H1 (cell line): ENCODE measurements around the gene TBX5. TPM values are rescaled to one million over a fixed set of nuclear protein-coding genes. Genes with fewer than 3 reads are reported as not detected.

Source experiments
- CTCF ChIA-PET: fragments of 300-600 bp; sonication (Branson Sonifier 250); formaldehyde crosslinking; loops from one replicate; lab custom pipeline; 2021; ENCODE audit not compliant: partially characterized antibody; lab: Charles Lee
- POLR2A ChIA-PET: fragments of 300-600 bp; sonication (Branson Sonifier 250); formaldehyde crosslinking; loops from one replicate; lab custom pipeline; 2021; ENCODE audit warnings: inconsistent platforms; ENCODE audit not compliant: partially characterized antibody; lab: Charles Lee
- DNase-seq, 2 experiments: peaks; one replicate each; pipeline versions ENCODE4 v3.0.0 to v3.0.0-alpha.2; 2010 to 2022; ENCODE audit warnings: low spot score in 2 of 2, low read depth in 1 of 2, mixed read lengths in 1 of 2
- FAIRE-seq: peaks from 2 replicates; lab custom pipeline; 2011; peaks lifted over from hg19 to GRCh38; lab: Jason Lieb, UNC
- H2AFZ ChIP-seq: 2 replicates; pipeline ENCODE4 v1.8.1; 2012; ENCODE audit warnings: low read length, inconsistent platforms
- H2AK5ac ChIP-seq: 2 replicates; pipeline ENCODE4 v1.6.1; 2013; ENCODE audit warnings: low read depth, low read length
- H2BK120ac ChIP-seq: replicated peaks from 2 replicates; pipeline ENCODE3; 2013; ENCODE audit warnings: low read depth, low read length, inconsistent platforms
- H2BK12ac ChIP-seq: 2 replicates; pipeline ENCODE4 v1.6.1; 2013; ENCODE audit warnings: low read depth, low read length
- H2BK15ac ChIP-seq: 2 replicates; pipeline ENCODE4 v1.6.1; 2013; ENCODE audit warnings: low read length
- H2BK20ac ChIP-seq: 2 replicates; pipeline ENCODE4 v1.6.1; 2013; ENCODE audit warnings: low read length
- H2BK5ac ChIP-seq: 2 replicates; pipeline ENCODE4 v1.6.1; 2013; ENCODE audit warnings: low read depth, low read length
- H3K14ac ChIP-seq: 2 replicates; pipeline ENCODE4 v1.6.1; 2013; ENCODE audit warnings: inconsistent platforms; ENCODE audit not compliant: insufficient read length
- H3K18ac ChIP-seq: 2 replicates; pipeline ENCODE4 v1.6.1; 2013; ENCODE audit warnings: low read length; ENCODE audit errors: extremely low read depth
- H3K23ac ChIP-seq: 2 replicates; pipeline ENCODE4 v1.6.1; 2013; ENCODE audit warnings: inconsistent platforms; ENCODE audit not compliant: insufficient read length
- H3K23me2 ChIP-seq: 2 replicates; pipeline ENCODE4 v1.6.1; 2013; ENCODE audit warnings: low read depth, low read length
- H3K27ac ChIP-seq: 2 replicates; pipeline ENCODE4 v1.6.1; 2011; ENCODE audit warnings: low read depth, low read length, inconsistent platforms
- H3K27me3 ChIP-seq, 4 experiments: replicated peaks in 1 of 4; 1 replicate in 1 of 4; 2 replicates in 3 of 4; pipeline versions ENCODE4 v1.6.1 to v1.8.1; 2011 to 2013; ENCODE audit warnings: low read length in 3 of 4, mild to moderate bottlenecking in 3 of 4, inconsistent platforms in 2 of 4, mixed read lengths in 2 of 4, moderate library complexity in 1 of 4; ENCODE audit not compliant: control insufficient read depth in 3 of 4, insufficient read depth in 3 of 4; ENCODE audit errors: extremely low read depth in 1 of 4
- H3K36me3 ChIP-seq, 4 experiments: 2 replicates each; pipeline versions ENCODE4 v1.6.1 to v1.8.1; 2011 to 2013; ENCODE audit warnings: mild to moderate bottlenecking in 4 of 4, low read length in 3 of 4, moderate library complexity in 2 of 4, control low read depth in 1 of 4, inconsistent platforms in 1 of 4; ENCODE audit not compliant: insufficient read depth in 4 of 4, control insufficient read depth in 2 of 4
- H3K4ac ChIP-seq: replicated peaks from 2 replicates; pipeline ENCODE3; 2013; ENCODE audit warnings: low read length, low read depth, mixed read lengths, inconsistent platforms; ENCODE audit not compliant: insufficient read length
- H3K4me1 ChIP-seq, 4 experiments: replicated peaks in 1 of 4; 1 replicate in 1 of 4; 2 replicates in 3 of 4; pipeline versions ENCODE4 v1.6.1 to v1.8.1; 2011 to 2013; ENCODE audit warnings: low read length in 3 of 4, inconsistent platforms in 2 of 4, mixed read lengths in 1 of 4; ENCODE audit not compliant: insufficient read depth in 4 of 4, control insufficient read depth in 3 of 4
- H3K4me2 ChIP-seq, 2 experiments: 2 replicates each; pipeline versions ENCODE4 v1.6.1 to v1.8.1; 2011 to 2013; ENCODE audit warnings: low read depth in 2 of 2, low read length in 2 of 2, control low read depth in 1 of 2, inconsistent platforms in 1 of 2, mild to moderate bottlenecking in 1 of 2; ENCODE audit not compliant: insufficient read depth in 1 of 2
- H3K4me3 ChIP-seq, 4 experiments: fragments of 200-600, 300-600 bp in 1 of 4; sonication (generic), shearing (Covaris generic), sonication (Bioruptor Twin) in 1 of 4; 2 replicates each; pipeline versions ENCODE4 v1.5.1 to v1.8.1; 2011 to 2016; ENCODE audit warnings: low read length in 4 of 4, low read depth in 3 of 4, control low read depth in 2 of 4, inconsistent platforms in 2 of 4, mild to moderate bottlenecking in 2 of 4, mixed read lengths in 1 of 4, moderate library complexity in 1 of 4; ENCODE audit not compliant: insufficient read depth in 2 of 4; ENCODE audit errors: extremely low read depth in 1 of 4
- H3K56ac ChIP-seq: replicated peaks from 2 replicates; pipeline ENCODE3; 2013; ENCODE audit warnings: low read depth, mild to moderate bottlenecking, mixed read lengths, low read length, inconsistent platforms; ENCODE audit not compliant: insufficient read length
- H3K79me1 ChIP-seq: 2 replicates; pipeline ENCODE4 v1.6.1; 2013; ENCODE audit warnings: low read depth, low read length, control low read depth
- H3K79me2 ChIP-seq, 2 experiments: 2 replicates each; pipeline versions ENCODE4 v1.6.1 to v1.8.1; 2012 to 2013; ENCODE audit warnings: low read length in 2 of 2, mild to moderate bottlenecking in 2 of 2, inconsistent platforms in 1 of 2; ENCODE audit not compliant: insufficient read depth in 2 of 2, control insufficient read depth in 1 of 2
- H3K9ac ChIP-seq, 4 experiments: replicated peaks in 1 of 4; 1 replicate in 1 of 4; 2 replicates in 3 of 4; pipeline versions ENCODE4 v1.6.1 to v1.8.1; 2011 to 2013; ENCODE audit warnings: low read depth in 3 of 4, low read length in 3 of 4, control low read depth in 2 of 4, mild to moderate bottlenecking in 2 of 4, moderate library complexity in 2 of 4, inconsistent platforms in 1 of 4; ENCODE audit errors: extremely low read depth in 1 of 4
- H3K9me3 ChIP-seq, 2 experiments: 2 replicates each; pipeline versions ENCODE4 v1.6.1 to v1.8.1; 2012 to 2013; ENCODE audit warnings: mild to moderate bottlenecking in 2 of 2, moderate library complexity in 2 of 2, control low read depth in 1 of 2, inconsistent platforms in 1 of 2, low read depth in 1 of 2, low read length in 1 of 2, mixed read lengths in 1 of 2; ENCODE audit not compliant: insufficient read depth in 2 of 2
- H4K20me1 ChIP-seq, 2 experiments: replicated peaks in 1 of 2; 2 replicates each; pipeline versions ENCODE3 to v1.8.1; 2011 to 2013; ENCODE audit warnings: inconsistent platforms in 2 of 2, low read length in 2 of 2, mild to moderate bottlenecking in 1 of 2; ENCODE audit not compliant: insufficient read depth in 2 of 2, control insufficient read depth in 1 of 2
- H4K5ac ChIP-seq: 2 replicates; pipeline ENCODE4 v1.6.1; 2013; ENCODE audit warnings: low read length, low read depth, mixed read lengths, inconsistent platforms; ENCODE audit not compliant: insufficient read length
- H4K8ac ChIP-seq: 2 replicates; pipeline ENCODE4 v1.8.0; 2013; ENCODE audit warnings: mild to moderate bottlenecking, moderate library complexity, low read length, inconsistent platforms; ENCODE audit not compliant: insufficient read depth; ENCODE audit errors: extremely low read depth
- H4K91ac ChIP-seq: replicated peaks from 2 replicates; pipeline ENCODE3; 2013; ENCODE audit warnings: low read length, mixed read lengths, inconsistent platforms; ENCODE audit not compliant: insufficient read length
- CBX5 ChIP-seq: fragments of 300-800, 300-1000 bp; sonication (generic); IDR thresholded peaks from 2 replicates; pipeline ENCODE4 v1.7.1; 2016; ENCODE audit warnings: antibody characterized with exemption, low read length, low read depth
- CHD2 ChIP-seq: IDR thresholded peaks from 2 replicates; pipeline ENCODE4 v1.6.1; 2012; ENCODE audit warnings: low read length, improper control_type of control experiment
- CREB1 ChIP-seq: IDR thresholded peaks from 2 replicates; pipeline ENCODE4 v1.6.1; 2012; ENCODE audit warnings: inconsistent platforms
- EZH2 ChIP-seq: fragments of 200-600 bp; sonication (generic); IDR thresholded peaks from 2 replicates; pipeline ENCODE4 v1.7.1; 2012; ENCODE audit warnings: low read depth, mild to moderate bottlenecking, moderate library complexity, low read length, inconsistent platforms; ENCODE audit not compliant: severe bottlenecking
- FOSL1 ChIP-seq: IDR thresholded peaks from 2 replicates; pipeline ENCODE4 v1.6.1; 2011; ENCODE audit warnings: mild to moderate bottlenecking, low read depth, low read length, moderate library complexity; ENCODE audit not compliant: insufficient read depth
- RXRA ChIP-seq: IDR thresholded peaks from 2 replicates; pipeline ENCODE4 v1.6.1; 2011; ENCODE audit warnings: low read depth, mild to moderate bottlenecking, low read length, moderate library complexity; ENCODE audit not compliant: insufficient read depth
- SAP30 ChIP-seq: fragments of 300-600 bp; sonication (generic); IDR thresholded peaks from 2 replicates; pipeline ENCODE4 v1.7.1; 2012; ENCODE audit warnings: low read length, moderate library complexity, mild to moderate bottlenecking, inconsistent platforms; ENCODE audit not compliant: insufficient read depth, insufficient replicate concordance
- SUZ12 ChIP-seq: fragments of 200-600 bp; sonication (generic); IDR thresholded peaks from 2 replicates; pipeline ENCODE4 v1.6.1; 2012; ENCODE audit warnings: mild to moderate bottlenecking, inconsistent platforms, low read length, moderate library complexity, mixed read lengths
- TAF7 ChIP-seq: optimal IDR thresholded peaks from 2 replicates; pipeline ENCODE3; 2011; ENCODE audit warnings: low read depth, mild to moderate bottlenecking, inconsistent platforms, low read length, moderate library complexity, borderline replicate concordance
- TEAD4 ChIP-seq: IDR thresholded peaks from 2 replicates; pipeline ENCODE4 v1.6.1; 2012; ENCODE audit warnings: low read depth, low read length, inconsistent platforms, mixed read lengths
- WGBS, 2 experiments: shearing (Covaris generic) in 1 of 2; methylation state at CpG; one replicate each; pipeline versions ENCODE4 v1.1.6 to v1.1.7; 2013 to 2015; ENCODE audit warnings: low lambda C conversion rate in 2 of 2, mixed read lengths in 2 of 2, inconsistent platforms in 1 of 2, low coverage in 1 of 2, missing lambda C conversion rate in 1 of 2; ENCODE audit not compliant: insufficient replicate concordance in 2 of 2, insufficient coverage in 1 of 2, insufficient read length in 1 of 2; ENCODE audit errors: extremely low coverage in 1 of 2, missing lambda C conversion rate in 1 of 2; 5-methylcytosine and 5-hydroxymethylcytosine counted together
- polyA plus RNA-seq, 7 experiments: library from polyadenylated mRNA; depleted of rRNA in 3 of 7; stranded (reverse) in 5 of 7; unstranded in 2 of 7; fragments of >200 nt in 5 of 7; fragments of 200-250 nt in 2 of 7; gene quantifications; 1 replicate in 5 of 7; 2 replicates in 1 of 7; 4 replicates in 1 of 7; pipeline versions ENCODE4 v1.2.1 to v1.2.3, GENCODE V29; 2011 to 2013; ENCODE audit warnings: missing spikeins in 2 of 7, mixed read lengths in 2 of 7
- total RNA-seq: library from RNA; stranded (reverse); fragmentation: NEBNext Ultra II Directional; extraction: Animal tissue kit (Norgen Biotek cat#: 25700); gene quantifications from 2 replicates; pipeline ENCODE4 v1.2.1, GENCODE V29; 2021
- TF ChIP-seq, protein P1 (sequence below): IDR thresholded peaks from 2 replicates; pipeline ENCODE4 v1.6.1; 2012; ENCODE audit warnings: inconsistent platforms

Gene TBX5
- total and polyA plus RNA-seq, 2 of the 8 experiments (the other 6 are each of a cell fraction or from before 2014, with no cell fraction given) = 0.05 TPM; not detected in 1

DNA sequence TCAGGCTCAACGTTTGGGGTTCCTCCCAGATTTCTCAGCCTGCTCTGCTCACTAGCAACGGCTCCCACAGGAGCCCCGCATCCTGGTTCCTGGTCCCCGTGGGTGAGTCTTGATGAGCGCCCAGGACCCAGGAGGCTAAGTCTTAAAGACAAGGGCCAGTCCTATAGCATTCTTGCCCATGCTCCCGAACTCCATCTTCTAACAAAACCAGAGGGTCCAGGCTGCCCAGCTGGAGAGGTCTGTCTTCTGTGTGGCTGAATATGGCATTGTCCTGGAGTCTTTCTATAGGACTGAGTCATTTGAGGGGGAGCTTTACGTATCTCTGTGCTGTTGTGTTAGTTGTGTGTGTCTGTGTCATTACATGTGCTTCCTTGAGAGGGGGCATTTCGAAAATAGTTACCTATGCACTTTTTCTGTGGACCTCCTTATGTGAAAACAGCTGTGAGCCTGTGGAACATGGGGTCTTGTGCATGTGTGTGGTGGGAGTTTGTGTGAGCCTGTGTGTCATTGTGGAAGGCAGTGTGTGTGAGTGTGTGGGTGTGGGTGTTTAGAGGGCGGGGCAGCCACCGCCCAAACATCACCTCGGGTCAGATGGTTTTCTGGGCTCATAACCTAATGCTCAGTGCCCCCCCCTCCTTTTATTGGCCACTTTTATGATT, 9.1 kb upstream of the TBX5 start:
- Histone ChIP-seq H3K18ac (no peak overlapping the region), H3K4ac (peak overlapping the region; percentile 5), H2AFZ (no peak overlapping the region), H3K27me3 (peaks cover 68 to 89% (median 84%) of the 10 kb centered on the region in 4 experiments), H4K8ac (no peak overlapping the region)
- DNase-seq = no peak
- TF ChIP-seq TEAD4 (no peak), TAF7 (no peak), FOSL1 (no peak), SAP30 (no peak), EZH2 (peak; percentile 14), CBX5 (no peak), CREB1 (no peak), CHD2 (no peak), SUZ12 (peak; percentile 62; the same call in 1 of the 2 replicates), RXRA (no peak)
- TF ChIP-seq, protein P1, sequence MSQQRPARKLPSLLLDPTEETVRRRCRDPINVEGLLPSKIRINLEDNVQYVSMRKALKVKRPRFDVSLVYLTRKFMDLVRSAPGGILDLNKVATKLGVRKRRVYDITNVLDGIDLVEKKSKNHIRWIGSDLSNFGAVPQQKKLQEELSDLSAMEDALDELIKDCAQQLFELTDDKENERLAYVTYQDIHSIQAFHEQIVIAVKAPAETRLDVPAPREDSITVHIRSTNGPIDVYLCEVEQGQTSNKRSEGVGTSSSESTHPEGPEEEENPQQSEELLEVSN = no peak
- TF ChIP-seq, all 59 proteins: peak for 2
- Histone ChIP-seq H2BK20ac (no peak overlapping the region), H3K79me1 (no peaks in the 10 kb centered on the region), H3K4me3 (peak overlapping the region in 2 of 4 experiments; percentile 20 to 51; a peak in 2 of 8 replicates), H4K91ac (no peak overlapping the region), H2BK15ac (0 out of 2 replicates have a peak overlapping the region, but pooled peaks have one; percentile 46), H4K5ac (no peak overlapping the region), H2BK5ac (no peak overlapping the region), H4K20me1 (peaks cover 13 to 21% of the 10 kb centered on the region in 2 experiments), H3K23ac (no peak overlapping the region), H3K36me3 (no peaks in the 10 kb centered on the region; a peak in 1 of 8 replicates), H2BK120ac (no peak overlapping the region), H2BK12ac (no peak overlapping the region), H3K4me1 (peaks cover 2 to 17% (median 7%) of the 10 kb centered on the region in 4 experiments; a peak in 6 of 7 replicates), H3K9ac (no peak overlapping the region), H3K14ac (no peak overlapping the region), H3K27ac (no peak overlapping the region), H3K79me2 (no peaks in the 10 kb centered on the region), H3K23me2 (peaks cover 4% of the 10 kb centered on the region; the same call in 1 of the 2 replicates), H3K4me2 (peak overlapping the region; percentile 73 to 80; a peak in 3 of 4 replicates), H3K9me3 (no peaks in the 10 kb centered on the region), H3K56ac (no peak overlapping the region), H2AK5ac (no peak overlapping the region; the same call in 1 of the 2 replicates)
- ChIA-PET CTCF (interaction anchor here (0.7 to 1.5 kb wide), 3 partner anchors 9 to 94 kb away, joined by 3 to 5 read pairs (median 4); no protein-coding TSS in a partner anchor), POLR2A (no interaction called here)
- WGBS, 2 experiments = 52% methylated on average over 11 of the region's 11 CpGs; no CpG with 5 or more reads in 1 of the 2 experiments
- no peak for FAIRE-seq
